Large intestine (tissue), 3 donors: ENCODE data around the gene YWHAB. TPM values are rescaled to one million over a fixed set of nuclear protein-coding genes. Genes with fewer than 3 reads are reported as not detected.

Experiments
- DNase-seq, 2 donors: peaks; one replicate each; pipeline versions ENCODE4 v3.0.0 to v3.0.0-alpha.2; 2013
- H3K27ac ChIP-seq: one replicate; pipeline ENCODE4 v1.5.1; 2013; ENCODE audit warnings: low read length
- H3K27me3 ChIP-seq: 2 replicates; pipeline ENCODE4 v1.6.1; 2013; ENCODE audit warnings: low read length; ENCODE audit not compliant: control insufficient read depth, insufficient read depth
- H3K36me3 ChIP-seq: 2 replicates; pipeline ENCODE4 v1.6.1; 2013; ENCODE audit warnings: low read length; ENCODE audit not compliant: control insufficient read depth, insufficient read depth
- H3K4me1 ChIP-seq: one replicate; pipeline ENCODE4 v1.6.1; 2013; ENCODE audit warnings: low read length; ENCODE audit not compliant: control insufficient read depth, insufficient read depth
- H3K4me3 ChIP-seq: one replicate; pipeline ENCODE4 v1.5.1; 2013; ENCODE audit warnings: low read length
- H3K9me3 ChIP-seq: one replicate; pipeline ENCODE4 v1.6.1; 2013; ENCODE audit warnings: mild to moderate bottlenecking, low read depth, low read length, moderate library complexity; ENCODE audit not compliant: control insufficient read depth
- WGBS: methylation state at CpG from one replicate; pipeline ENCODE4 v1.1.5; 2013; ENCODE audit warnings: low lambda C conversion rate; ENCODE audit not compliant: insufficient coverage; 5-methylcytosine and 5-hydroxymethylcytosine counted together
- polyA plus RNA-seq: library from polyadenylated mRNA; unstranded; fragments of 120-200 nt; gene quantifications from one replicate; pipeline ENCODE4 v1.2.1, GENCODE V29; 2013

Gene YWHAB
- polyA plus RNA-seq, 1 donor = 152 TPM

DNA sequence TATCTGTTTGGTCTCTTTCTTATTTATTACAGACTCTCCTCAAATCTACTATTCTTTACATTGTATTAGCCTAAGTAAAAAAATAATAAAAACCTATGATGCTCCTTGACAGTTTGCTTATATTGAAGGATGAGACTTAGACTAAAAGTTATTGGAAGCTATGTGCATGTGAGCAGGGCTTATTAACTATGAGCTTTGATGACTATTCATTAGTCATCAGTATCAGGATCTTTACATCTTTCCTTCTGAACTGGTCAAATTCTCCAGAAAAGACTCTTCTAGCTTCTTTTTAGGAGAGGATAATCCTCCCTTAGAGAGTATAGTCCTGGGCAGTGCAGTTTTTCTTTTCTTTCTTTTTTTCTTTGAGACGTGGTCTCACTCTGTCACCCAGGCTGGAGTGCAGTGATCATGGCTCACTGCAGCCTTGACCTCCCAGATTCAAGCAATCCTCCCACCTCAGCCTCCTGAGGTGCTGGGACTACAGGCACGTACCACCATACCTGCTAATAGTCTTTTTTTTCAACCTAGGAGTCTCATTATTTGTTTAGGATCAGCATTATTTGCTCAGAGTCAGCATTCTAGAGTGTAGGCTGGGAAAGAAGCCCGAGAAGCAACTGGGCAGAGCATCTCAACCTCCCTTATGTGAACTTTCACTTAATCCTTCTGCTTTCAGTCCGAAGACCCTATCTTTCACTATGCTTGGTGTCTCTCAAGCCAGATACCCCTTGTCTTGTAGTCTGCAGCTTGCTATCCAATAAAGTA is 37.1 kb upstream of the YWHAB start:
- H3K4me3 ChIP-seq = no peak overlapping the region
- H3K27me3 ChIP-seq = no peaks in the 10 kb centered on the region
- no peak overlapping the region for H3K27ac ChIP-seq
- no peak for DNase-seq
- H3K4me1 ChIP-seq = peaks cover 31% of the 10 kb centered on the region
- WGBS = 100% methylated on average over 1 of the region's 4 CpGs
- H3K36me3 ChIP-seq = no peaks in the 10 kb centered on the region
- no peaks in the 10 kb centered on the region for H3K9me3 ChIP-seq

GRCh38 chr20:44849703-44850102 is 35.8 kb upstream of the YWHAB start:
- Histone ChIP-seq H3K27ac (peak overlapping the region; percentile 78), H3K27me3 (no peaks in the 10 kb centered on the region), H3K4me3 (no peak overlapping the region), H3K36me3 (no peaks in the 10 kb centered on the region), H3K9me3 (no peaks in the 10 kb centered on the region), H3K4me1 (peaks cover 38% of the 10 kb centered on the region)
- peak in 1 of 2 donors; percentile 17 for DNase-seq
- 38% methylated on average over 1 of the region's 1 CpG for whole genome bisulfite sequencing

GRCh38 chr20:44850272-44850671 is 35.2 kb upstream of the YWHAB start:
- H3K4me1 ChIP-seq = peaks cover 38% of the 10 kb centered on the region
- DNase-seq = peak in 1 of 2 donors; percentile 47
- H3K27me3 ChIP-seq = no peaks in the 10 kb centered on the region
- peak overlapping the region; percentile 78 for H3K27ac ChIP-seq
- H3K9me3 ChIP-seq = no peaks in the 10 kb centered on the region
- no peak overlapping the region for H3K4me3 ChIP-seq
- no peaks in the 10 kb centered on the region for H3K36me3 ChIP-seq
- WGBS = 25% methylated on average over 1 of the region's 3 CpGs

GRCh38 chr20:44850837-44851236 is 34.7 kb upstream of the YWHAB start:
- Histone ChIP-seq H3K4me1 (peaks cover 38% of the 10 kb centered on the region), H3K36me3 (no peaks in the 10 kb centered on the region), H3K9me3 (no peaks in the 10 kb centered on the region), H3K4me3 (no peak overlapping the region), H3K27ac (peak overlapping the region; percentile 78), H3K27me3 (no peaks in the 10 kb centered on the region)
- no CpG with 5 or more reads among the region's 1 CpG for WGBS
- no peak for DNase-seq

GRCh38 chr20:44851545-44851944 is 34.0 kb upstream of the YWHAB start:
- Histone ChIP-seq H3K9me3 (no peaks in the 10 kb centered on the region), H3K4me3 (no peak overlapping the region), H3K27me3 (no peaks in the 10 kb centered on the region), H3K36me3 (no peaks in the 10 kb centered on the region), H3K27ac (peak overlapping the region; percentile 78), H3K4me1 (peaks cover 42% of the 10 kb centered on the region)
- 20% methylated on average over 1 of the region's 3 CpGs for WGBS
- DNase-seq = peak; percentile 51 to 85

DNA sequence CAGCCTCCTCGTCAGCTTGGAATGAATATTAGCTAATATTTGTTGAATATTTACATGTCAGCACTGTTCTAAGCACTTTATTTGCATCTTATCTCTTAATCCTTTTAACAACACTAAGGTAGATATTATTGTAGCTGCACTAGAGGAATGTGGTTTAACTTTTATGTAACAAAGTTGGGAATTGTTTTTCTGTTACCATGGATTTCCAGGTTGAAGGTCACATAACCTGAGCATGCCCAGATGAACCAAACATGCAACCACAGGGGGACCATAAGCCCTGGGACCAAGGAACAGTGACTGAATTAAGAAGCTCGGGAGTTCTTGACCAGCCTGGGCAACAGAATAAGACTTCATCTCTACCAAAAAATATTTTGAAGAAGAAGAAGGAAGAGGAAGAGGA is 29.1 kb upstream of the YWHAB start:
- DNase-seq = peak; percentile 64 to 87
- no peaks in the 10 kb centered on the region for H3K36me3 ChIP-seq
- H3K4me1 ChIP-seq = peaks cover 45% of the 10 kb centered on the region
- H3K27ac ChIP-seq = peak overlapping the region; percentile 44
- H3K27me3 ChIP-seq = no peaks in the 10 kb centered on the region
- no CpG with 5 or more reads among the region's 2 CpGs for WGBS
- no peaks in the 10 kb centered on the region for H3K9me3 ChIP-seq
- H3K4me3 ChIP-seq = no peak overlapping the region

DNA sequence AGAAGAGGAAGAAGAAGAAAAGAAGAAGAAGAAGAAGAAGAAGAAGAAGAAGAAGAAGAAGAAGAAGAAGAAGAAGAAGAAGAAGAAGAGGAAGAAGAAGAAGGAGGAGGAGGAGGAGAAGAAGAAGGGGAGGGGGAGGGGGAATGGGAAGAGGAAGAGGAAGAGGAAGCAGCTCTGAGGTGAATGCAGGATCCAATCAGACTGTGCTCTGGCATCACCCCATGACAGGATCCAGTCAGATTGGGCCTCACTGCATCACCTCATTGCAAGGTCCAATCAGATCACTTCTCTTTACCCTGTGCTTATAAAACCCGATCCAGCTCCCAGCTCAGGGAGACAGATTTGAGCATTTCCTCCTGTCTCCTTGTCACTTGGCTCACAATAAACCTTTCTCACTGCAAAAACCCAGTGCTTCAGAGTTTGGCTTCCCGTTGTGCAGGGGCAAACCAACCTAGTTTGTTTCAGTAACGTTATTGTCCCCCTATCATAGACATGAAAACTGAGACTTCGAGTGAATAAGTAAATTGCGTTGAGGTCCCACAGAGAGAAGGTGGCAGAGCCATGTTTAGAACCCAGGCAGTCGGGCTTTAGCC is 28.6 kb upstream of the YWHAB start:
- Histone ChIP-seq H3K27me3 (no peaks in the 10 kb centered on the region), H3K9me3 (no peaks in the 10 kb centered on the region), H3K4me3 (no peak overlapping the region), H3K27ac (peak overlapping the region; percentile 4), H3K4me1 (peaks cover 45% of the 10 kb centered on the region), H3K36me3 (no peaks in the 10 kb centered on the region)
- no CpG with 5 or more reads among the region's 6 CpGs for WGBS
- peak in 1 of 2 donors; percentile 35 for DNase-seq

DNA sequence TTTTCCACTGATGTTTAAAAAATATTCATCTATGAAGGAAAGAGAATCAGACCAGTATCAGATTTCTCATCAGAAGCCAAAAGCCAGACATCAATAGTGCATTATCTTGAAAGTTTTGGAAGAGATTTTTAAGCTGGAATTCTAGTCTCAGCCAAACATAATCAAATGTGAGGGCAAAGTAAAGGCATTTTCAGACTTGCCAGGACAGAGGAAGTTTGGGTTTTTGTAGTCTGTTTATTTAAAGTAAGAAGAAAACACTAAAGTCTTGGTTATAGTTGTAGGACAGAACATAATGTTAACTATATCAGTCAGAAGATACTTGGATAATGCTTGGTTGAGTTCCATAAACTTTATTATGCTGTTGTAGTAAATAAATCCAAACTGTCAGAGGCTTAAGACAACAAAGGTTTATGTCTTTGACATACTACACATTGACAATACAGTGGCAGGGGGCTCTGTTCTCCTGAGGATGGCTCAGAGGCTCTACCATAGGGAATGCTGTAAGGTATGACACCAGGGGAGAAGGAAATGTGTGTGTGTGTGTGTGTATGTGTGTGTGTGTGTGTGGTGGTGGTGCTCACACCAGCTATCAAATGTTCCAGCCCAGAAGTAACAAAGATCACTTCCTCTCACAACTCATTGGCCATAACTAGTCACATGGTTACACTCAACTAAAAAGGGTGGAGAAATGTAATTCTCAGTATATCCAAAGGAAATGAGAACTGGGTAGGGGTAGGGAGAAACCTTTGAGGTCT is 26.7 kb upstream of the YWHAB start:
- peak; percentile 62 to 81 for DNase-seq
- Histone ChIP-seq H3K36me3 (no peaks in the 10 kb centered on the region), H3K4me3 (no peak overlapping the region), H3K4me1 (peaks cover 47% of the 10 kb centered on the region), H3K9me3 (no peaks in the 10 kb centered on the region), H3K27ac (peak overlapping the region; percentile 16), H3K27me3 (no peaks in the 10 kb centered on the region)

DNA sequence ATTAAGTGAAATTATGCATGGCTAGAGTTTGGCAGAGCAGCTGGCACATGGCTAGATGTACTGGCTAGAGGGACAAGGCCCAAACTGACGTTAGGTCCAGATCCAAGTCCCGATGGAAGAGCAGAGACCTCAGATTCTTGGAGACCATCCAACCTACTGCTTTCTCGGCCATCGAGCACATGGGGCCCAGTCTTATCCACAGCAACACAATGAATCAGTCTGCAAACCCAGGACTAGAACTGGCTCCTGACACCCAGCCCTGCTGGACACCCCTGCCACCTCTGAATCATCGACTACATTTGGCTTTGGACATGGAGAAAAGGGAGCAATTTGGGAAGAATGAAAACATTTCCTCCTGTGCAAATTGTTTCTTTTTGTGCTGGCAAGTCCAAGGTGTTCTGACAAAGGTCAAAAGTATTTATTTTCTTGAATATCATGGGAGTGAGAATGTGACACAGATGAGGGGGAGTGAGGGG is 23.9 kb upstream of the YWHAB start:
- Histone ChIP-seq H3K4me1 (peaks cover 44% of the 10 kb centered on the region), H3K4me3 (no peak overlapping the region), H3K9me3 (no peaks in the 10 kb centered on the region), H3K27ac (peak overlapping the region; percentile 83), H3K27me3 (no peaks in the 10 kb centered on the region), H3K36me3 (no peaks in the 10 kb centered on the region)
- WGBS = no CpG with 5 or more reads among the region's 5 CpGs
- DNase-seq = peak in 1 of 2 donors; percentile 82

DNA sequence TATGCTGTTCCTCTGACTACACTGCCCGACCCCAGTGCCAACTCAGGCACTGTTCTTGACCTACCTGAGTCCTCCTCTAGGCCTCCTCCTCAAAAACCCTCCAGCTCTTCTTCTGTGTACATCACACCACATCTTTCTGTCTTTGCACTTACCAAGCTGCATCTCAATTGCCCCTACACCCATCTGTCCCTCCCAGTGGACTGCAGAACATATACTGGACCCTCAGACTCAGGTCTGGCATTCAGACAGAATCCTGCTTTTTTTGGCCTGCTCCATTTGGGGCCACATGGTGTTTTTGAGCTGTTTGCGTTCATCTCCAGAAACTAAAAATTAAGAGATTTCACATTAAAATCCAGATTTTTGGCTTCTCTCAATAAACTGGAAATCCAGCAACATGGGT is 23.2 kb upstream of the YWHAB start:
- Histone ChIP-seq H3K4me3 (no peak overlapping the region), H3K27ac (peak overlapping the region; percentile 83), H3K9me3 (no peaks in the 10 kb centered on the region), H3K4me1 (peaks cover 39% of the 10 kb centered on the region), H3K36me3 (no peaks in the 10 kb centered on the region), H3K27me3 (no peaks in the 10 kb centered on the region)
- WGBS = no CpG with 5 or more reads among the region's 2 CpGs
- DNase-seq = no peak
